Measurements from ENCODE around the gene SCG3. TPM values are rescaled to one million over a fixed set of nuclear protein-coding genes. Genes with fewer than 3 reads are reported as not detected.
A peak's percentile ranks its signal among the peaks of the same experiment; 100 is the strongest.

SCG3 gene
- total RNA-seq, 1 donor from 2014 or later, result 8.1 TPM

- no peak for TF ChIP-seq CTCF (conservative IDR thresholded peaks at IDR 0.05)
- peaks cover 25% of the 10 kb centered on the region for H3K4me1 Mint-ChIP-seq
- no peaks in the 10 kb centered on the region for H3K9me3 Mint-ChIP-seq
- no peak within 1 kb of the TSS for H3K27ac Mint-ChIP-seq (ENCODE audit: unreplicated experiment)
- peak within 1 kb of the TSS; percentile 95 for H3K4me3 Mint-ChIP-seq
- peaks cover 67% of the 10 kb centered on the region for H3K27me3 Mint-ChIP-seq (ENCODE audit: low read depth)
- no peaks in the 10 kb centered on the region for H3K36me3 Mint-ChIP-seq (ENCODE audit: low read depth)
- DNase-seq (ENCODE audit: low read depth, low spot score), result peak; percentile 35
Observed at GRCh38 chr15:51750792-51751696, 69.7 kb downstream of the SCG3 start, which contains the start of gene TMOD2. Gene TMOD2, plus strand, starts transcription at chr15:51751597. Its CDS starts 14,845 bp downstream, at chr15:51766442.

- H3K27ac Mint-ChIP-seq (ENCODE audit: unreplicated experiment), result no peak overlapping the region
- H3K9me3 Mint-ChIP-seq, result no peaks in the 10 kb centered on the region
- peak overlapping the region; percentile 95 for H3K4me3 Mint-ChIP-seq
- peaks cover 25% of the 10 kb centered on the region for H3K4me1 Mint-ChIP-seq
- H3K27me3 Mint-ChIP-seq (ENCODE audit: low read depth), result peaks cover 60% of the 10 kb centered on the region
- peak; percentile 36 for DNase-seq (ENCODE audit: low read depth, low spot score)
- TF ChIP-seq CTCF (conservative IDR thresholded peaks at IDR 0.05), result no peak
- H3K36me3 Mint-ChIP-seq (ENCODE audit: low read depth), result no peaks in the 10 kb centered on the region
Observed at GRCh38 chr15:51751697-51752683, 70.7 kb downstream of the SCG3 start.

GRCh38 chr15:51752888-51753287, 71.6 kb downstream of the SCG3 start:
- Mint-ChIP-seq H3K27me3 (ENCODE audit: low read depth) (peaks cover 54% of the 10 kb centered on the region), H3K4me3 (peak overlapping the region; percentile 95), H3K4me1 (peaks cover 25% of the 10 kb centered on the region), H3K36me3 (ENCODE audit: low read depth) (no peaks in the 10 kb centered on the region), H3K27ac (ENCODE audit: unreplicated experiment) (no peak overlapping the region), H3K9me3 (no peaks in the 10 kb centered on the region)
- no peak for DNase-seq (ENCODE audit: low read depth, low spot score)
- no peak for TF ChIP-seq CTCF (conservative IDR thresholded peaks at IDR 0.05)

- peaks cover 30% of the 10 kb centered on the region for H3K4me1 Mint-ChIP-seq
- no peak for TF ChIP-seq CTCF (conservative IDR thresholded peaks at IDR 0.05)
- no peaks in the 10 kb centered on the region for H3K9me3 Mint-ChIP-seq
- no peak overlapping the region for H3K27ac Mint-ChIP-seq (ENCODE audit: unreplicated experiment)
- peaks cover 4% of the 10 kb centered on the region for H3K36me3 Mint-ChIP-seq (ENCODE audit: low read depth)
- peaks cover 41% of the 10 kb centered on the region for H3K27me3 Mint-ChIP-seq (ENCODE audit: low read depth)
- peak overlapping the region; percentile 60 for H3K4me3 Mint-ChIP-seq
- no peak for DNase-seq (ENCODE audit: low read depth, low spot score)
Observed at GRCh38 chr15:51754267-51754666, 73.0 kb downstream of the SCG3 start.

GRCh38 chr15:51755790-51756189, 74.5 kb downstream of the SCG3 start:
- no peak for DNase-seq (ENCODE audit: low read depth, low spot score)
- Mint-ChIP-seq H3K4me3 (no peak overlapping the region), H3K4me1 (peaks cover 29% of the 10 kb centered on the region), H3K27me3 (ENCODE audit: low read depth) (peaks cover 26% of the 10 kb centered on the region), H3K27ac (ENCODE audit: unreplicated experiment) (no peak overlapping the region), H3K9me3 (no peaks in the 10 kb centered on the region), H3K36me3 (ENCODE audit: low read depth) (peaks cover 4% of the 10 kb centered on the region)
- no peak for TF ChIP-seq CTCF (conservative IDR thresholded peaks at IDR 0.05)
